ENCODE results near the gene ROCK2. TPM values are rescaled to one million over a fixed set of nuclear protein-coding genes. Genes with fewer than 3 reads are reported as not detected.
A peak's percentile ranks its signal among the peaks of the same experiment; 100 is the strongest.

Gene ROCK2
- total and polyA plus RNA-seq, 4 donors = 21.3 to 68.3 (median 36.7) TPM

DNA sequence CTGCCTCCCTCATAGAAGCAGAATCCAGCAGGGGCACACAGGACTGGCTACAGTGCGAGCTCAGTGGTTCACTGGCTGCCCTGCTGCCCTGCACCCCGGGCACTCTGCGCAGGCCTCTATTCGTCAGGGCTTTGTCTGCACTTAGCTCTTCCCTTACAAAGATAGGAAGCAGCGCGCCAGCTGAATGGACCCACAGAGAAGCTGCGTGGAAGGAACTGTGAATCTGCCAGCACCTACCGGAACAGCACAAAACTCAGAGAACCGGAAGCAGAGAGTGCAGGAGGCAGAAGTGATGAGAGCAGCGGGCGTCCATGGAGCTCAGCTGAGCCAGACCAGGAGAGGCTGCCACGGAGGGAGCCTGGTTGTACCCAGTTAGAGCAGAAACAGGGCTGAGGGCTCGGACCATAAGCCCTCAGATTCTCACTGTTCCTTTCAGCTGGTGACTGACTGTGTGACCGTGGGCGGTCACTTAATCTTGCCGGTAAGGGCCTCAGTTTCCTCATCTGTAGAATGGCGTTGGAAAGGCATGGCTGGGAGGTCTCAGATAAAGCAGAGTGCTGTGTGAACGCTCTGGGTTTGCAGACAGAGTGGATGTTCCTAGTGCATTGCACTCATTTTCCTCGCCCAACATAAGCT lies 212.3 kb downstream of the ROCK2 start:
- H3K4me3 ChIP-seq (ENCODE audit: low read depth, low read length) = no peak overlapping the region
- H3K27ac ChIP-seq (ENCODE audit: low read depth, low read length) = no peak overlapping the region
- peaks cover 37% of the 10 kb centered on the region for H3K4me1 ChIP-seq (ENCODE audit: control insufficient read depth, insufficient read depth, low read length)
- H3K9me3 ChIP-seq (ENCODE audit: control insufficient read depth, insufficient read depth, low read length) = no peaks in the 10 kb centered on the region
- no peak for DNase-seq (ENCODE audit: low read depth in 4 of 6, low spot score in 6 of 6)
- H3K36me3 ChIP-seq (ENCODE audit: control insufficient read depth, insufficient read depth, low read length) = no peaks in the 10 kb centered on the region
- H3K27me3 ChIP-seq (ENCODE audit: control insufficient read depth, insufficient read depth, low read length) = peaks cover 2% of the 10 kb centered on the region
- WGBS (ENCODE audit: insufficient coverage) = 74% methylated on average over 12 of the region's 19 CpGs

DNA sequence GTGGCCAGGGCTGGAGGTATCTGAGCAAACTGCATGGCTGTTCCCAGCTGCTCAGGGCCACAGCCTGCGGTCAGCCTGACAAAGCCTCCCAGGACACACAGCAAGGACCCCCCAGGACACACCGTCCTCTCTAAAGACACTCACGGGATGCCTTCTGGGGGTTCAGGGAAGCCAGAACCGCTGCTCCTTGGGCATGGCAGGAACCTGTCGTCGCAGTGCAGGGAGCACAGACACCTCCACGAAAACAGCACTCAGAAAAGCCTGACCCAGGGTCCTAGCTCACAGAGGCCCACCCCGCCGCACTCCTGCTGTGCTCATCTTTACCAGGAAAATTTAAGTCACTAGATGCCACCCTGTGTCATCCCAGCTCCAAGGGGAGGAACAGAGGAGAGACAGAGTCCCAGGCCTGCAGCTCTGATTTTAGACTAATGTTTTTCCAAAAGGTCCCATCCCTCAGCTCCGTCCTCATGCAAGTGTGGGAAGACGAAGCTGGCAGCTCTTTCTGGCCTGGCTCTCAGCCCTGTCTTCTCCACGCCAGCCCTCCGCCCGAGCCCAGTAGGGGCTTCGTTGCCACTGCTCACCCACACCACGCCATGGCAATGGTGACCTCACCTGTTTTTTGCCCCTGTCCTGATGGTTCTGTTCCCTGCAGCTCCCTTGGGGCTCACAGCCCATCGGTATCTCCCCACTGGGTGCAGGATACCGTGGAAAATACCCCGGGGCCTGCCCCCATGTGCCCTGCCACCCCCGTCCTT lies 213.1 kb downstream of the ROCK2 start:
- Histone ChIP-seq H3K4me1 (ENCODE audit: control insufficient read depth, insufficient read depth, low read length) (peaks cover 37% of the 10 kb centered on the region), H3K27me3 (ENCODE audit: control insufficient read depth, insufficient read depth, low read length) (peaks cover 2% of the 10 kb centered on the region), H3K27ac (ENCODE audit: low read depth, low read length) (no peak overlapping the region), H3K4me3 (ENCODE audit: low read depth, low read length) (no peak overlapping the region), H3K9me3 (ENCODE audit: control insufficient read depth, insufficient read depth, low read length) (no peaks in the 10 kb centered on the region), H3K36me3 (ENCODE audit: control insufficient read depth, insufficient read depth, low read length) (no peaks in the 10 kb centered on the region)
- DNase-seq (ENCODE audit: low read depth in 4 of 6, low spot score in 6 of 6) = peak in 1 of 6 donors; percentile 24
- WGBS (ENCODE audit: insufficient coverage) = 83% methylated on average over 20 of the region's 20 CpGs

Small RNA genes within 50 kb of the gene (small RNA-seq; reads per million reads assigned to genes)
- not detected for gene RNU6-1081P (ENCODE audit: low replicate concordance)

Other genes starting within 250 kb of the ROCK2 start
- 10 to 100 TPM; 17.9 to 18.0 TPM for gene SLC66A3, start 189.2 kb downstream of the ROCK2 start, total RNA-seq
- 10 to 100 TPM in 1 of 2 donors, 1 to 10 TPM in 1; 6.7 to 11.9 TPM for gene SLC66A3, start 189.2 kb downstream of the ROCK2 start, polyA plus RNA-seq (ENCODE audit: insufficient read length in 2 of 2)
- gene E2F6, start 121.5 kb upstream of the ROCK2 start, total RNA-seq = 10 to 100 TPM; 13.7 to 15.2 TPM
- gene E2F6, start 121.5 kb upstream of the ROCK2 start, polyA plus RNA-seq (ENCODE audit: insufficient read length in 2 of 2) = 10 to 100 TPM; 19.8 to 20.0 TPM
- gene GREB1, start 189.4 kb upstream of the ROCK2 start, total RNA-seq = 10 to 100 TPM; 14.4 to 36.6 TPM
- 10 to 100 TPM; 12.8 to 24.3 TPM for gene GREB1, start 189.4 kb upstream of the ROCK2 start, polyA plus RNA-seq (ENCODE audit: insufficient read length in 2 of 2)